DLD1 (cell line): ENCODE measurements around the gene SLC25A48.

Experiments used
- in situ Hi-C: cut with HindIII; loops from 2 replicates; pipeline ENCODE4 v1.10.0; 2017; ENCODE audit warnings: low sequenced_read_pairs

The SLC25A48 gene

GRCh38 chr5:135877570-135878155 lies 43.2 kb downstream of the SLC25A48 start:
- in situ Hi-C loops: no loop called here

GRCh38 chr5:135878156-135878620 lies 43.7 kb downstream of the SLC25A48 start:
- in situ Hi-C loops: no loop called here

- in situ Hi-C loops: no loop called here
Measured at GRCh38 chr5:135879591-135879990, 45.1 kb downstream of the SLC25A48 start.

- in situ Hi-C loops: no loop called here
Measured at GRCh38 chr5:135880278-135880677, 45.8 kb downstream of the SLC25A48 start.

- in situ Hi-C loops: no loop called here
Measured at GRCh38 chr5:135880801-135881200, 46.3 kb downstream of the SLC25A48 start.

GRCh38 chr5:135881244-135881643 lies 46.8 kb downstream of the SLC25A48 start:
- in situ Hi-C loops: no loop called here

GRCh38 chr5:135881819-135882218 lies 47.4 kb downstream of the SLC25A48 start:
- in situ Hi-C loops: no loop called here

- in situ Hi-C loops: no loop called here
Measured at GRCh38 chr5:135883026-135883425, 48.6 kb downstream of the SLC25A48 start.

- in situ Hi-C loops: no loop called here
Measured at GRCh38 chr5:135883441-135883840, 49.0 kb downstream of the SLC25A48 start.

GRCh38 chr5:135885031-135885430 lies 50.6 kb downstream of the SLC25A48 start:
- in situ Hi-C loops: no loop called here

- in situ Hi-C loops: no loop called here
Measured at GRCh38 chr5:135886136-135886535, 51.7 kb downstream of the SLC25A48 start.

- in situ Hi-C loops: no loop called here
Measured at GRCh38 chr5:135887447-135887864, 53.0 kb downstream of the SLC25A48 start.

GRCh38 chr5:135887881-135888614 lies 53.6 kb downstream of the SLC25A48 start:
- in situ Hi-C loops: no loop called here

- in situ Hi-C loops: no loop called here
Measured at GRCh38 chr5:135890296-135890695, 55.8 kb downstream of the SLC25A48 start.

GRCh38 chr5:135890867-135891266 lies 56.4 kb downstream of the SLC25A48 start:
- in situ Hi-C loops: no loop called here

GRCh38 chr5:135891268-135891667 lies 56.8 kb downstream of the SLC25A48 start:
- in situ Hi-C loops: no loop called here

- in situ Hi-C loops: no loop called here
Measured at GRCh38 chr5:135891791-135892190, 57.3 kb downstream of the SLC25A48 start.

- in situ Hi-C loops: no loop called here
Measured at GRCh38 chr5:135894276-135894675, 59.8 kb downstream of the SLC25A48 start.

GRCh38 chr5:135894789-135895188 lies 60.3 kb downstream of the SLC25A48 start:
- in situ Hi-C loops: no loop called here

GRCh38 chr5:135895474-135896006 lies 61.1 kb downstream of the SLC25A48 start, which contains the start of gene IL9:
Gene IL9, minus strand, starts transcription at chr5:135895841. Its CDS starts 25 bp downstream, at chr5:135895816.
- in situ Hi-C loops: no loop called here

GRCh38 chr5:135898651-135899050 lies 64.2 kb downstream of the SLC25A48 start:
- in situ Hi-C loops: no loop called here

- in situ Hi-C loops: no loop called here
Measured at GRCh38 chr5:135900276-135900675, 65.8 kb downstream of the SLC25A48 start.
